Measurements from ENCODE around the gene PFN1.

The PFN1 gene

GRCh38 chr17:4901108-4901647 is 47.2 kb downstream of the PFN1 start:
- no peak overlapping the region for H3K4me3 ChIP-seq (ENCODE audit: insufficient read length, low read depth)
- DNase-seq (ENCODE audit: low read depth, low spot score) = no peak

GRCh38 chr17:4900231-4901107 is 47.9 kb downstream of the PFN1 start:
- TF ChIP-seq SUZ12 (IDR thresholded peaks at IDR 0.05; ENCODE audit: extremely low read depth, insufficient read depth, insufficient read length) (no peak), YY1 (IDR thresholded peaks at IDR 0.05; ENCODE audit: insufficient read depth, insufficient read length) (no peak)
- Histone ChIP-seq H3K9ac (ENCODE audit: insufficient read length, low read depth) (no peak overlapping the region), H3K9me3 (ENCODE audit: insufficient read depth, low read length) (no peaks in the 10 kb centered on the region), H3K27me3 (ENCODE audit: insufficient read depth, insufficient read length) (no peaks in the 10 kb centered on the region), H3K4me1 (ENCODE audit: insufficient read depth, insufficient read length) (peaks cover 12% of the 10 kb centered on the region), H3K4me3 (ENCODE audit: insufficient read length, low read depth) (no peak overlapping the region), H3K36me3 (ENCODE audit: insufficient read depth, insufficient read length, low read length) (peaks cover 34% of the 10 kb centered on the region)
- no peak for DNase-seq (ENCODE audit: low read depth, low spot score)

More at GRCh38 chr17:4901108-4901647, 47.2 kb downstream of the PFN1 start:
- no peak for TF ChIP-seq ZNF274 (IDR thresholded peaks at IDR 0.05; ENCODE audit: low read depth, low read length)
- no peak for TF ChIP-seq YY1 (IDR thresholded peaks at IDR 0.05; ENCODE audit: insufficient read depth, insufficient read length)
- no peak for TF ChIP-seq SUZ12 (IDR thresholded peaks at IDR 0.05; ENCODE audit: extremely low read depth, insufficient read depth, insufficient read length)
- peaks cover 12% of the 10 kb centered on the region for H3K4me1 ChIP-seq (ENCODE audit: insufficient read depth, insufficient read length)
- H3K27me3 ChIP-seq (ENCODE audit: insufficient read depth, insufficient read length) = no peaks in the 10 kb centered on the region
- no peak overlapping the region for H3K9ac ChIP-seq (ENCODE audit: insufficient read length, low read depth)
- H3K36me3 ChIP-seq (ENCODE audit: insufficient read depth, insufficient read length, low read length) = peaks cover 27% of the 10 kb centered on the region
- no peaks in the 10 kb centered on the region for H3K9me3 ChIP-seq (ENCODE audit: insufficient read depth, low read length)

GRCh38 chr17:4899341-4900230 is 48.7 kb downstream of the PFN1 start, which contains the start of gene C17orf107:
Gene C17orf107, plus strand, starts transcription at chr17:4899536. Its CDS starts 227 bp downstream, at chr17:4899763.
- Histone ChIP-seq H3K27me3 (ENCODE audit: insufficient read depth, insufficient read length) (no peaks in the 10 kb centered on the region), H3K4me3 (ENCODE audit: insufficient read length, low read depth) (no peak within 1 kb of the TSS), H3K9me3 (ENCODE audit: insufficient read depth, low read length) (no peaks in the 10 kb centered on the region), H3K9ac (ENCODE audit: insufficient read length, low read depth) (no peak within 1 kb of the TSS), H3K36me3 (ENCODE audit: insufficient read depth, insufficient read length, low read length) (peaks cover 42% of the 10 kb centered on the region), H3K4me1 (ENCODE audit: insufficient read depth, insufficient read length) (peaks cover 12% of the 10 kb centered on the region)
- no peak for TF ChIP-seq ZNF274 (IDR thresholded peaks at IDR 0.05; ENCODE audit: low read depth, low read length)
- TF ChIP-seq SUZ12 (IDR thresholded peaks at IDR 0.05; ENCODE audit: extremely low read depth, insufficient read depth, insufficient read length) = no peak
- TF ChIP-seq YY1 (IDR thresholded peaks at IDR 0.05; ENCODE audit: insufficient read depth, insufficient read length) = no peak
- no peak for DNase-seq (ENCODE audit: low read depth, low spot score)

- Histone ChIP-seq H3K9me3 (ENCODE audit: insufficient read depth, low read length) (no peaks in the 10 kb centered on the region), H3K36me3 (ENCODE audit: insufficient read depth, insufficient read length, low read length) (peaks cover 48% of the 10 kb centered on the region), H3K4me3 (ENCODE audit: insufficient read length, low read depth) (no peak overlapping the region), H3K27me3 (ENCODE audit: insufficient read depth, insufficient read length) (no peaks in the 10 kb centered on the region), H3K9ac (ENCODE audit: insufficient read length, low read depth) (no peak overlapping the region), H3K4me1 (ENCODE audit: insufficient read depth, insufficient read length) (peaks cover 12% of the 10 kb centered on the region)
- no peak for DNase-seq (ENCODE audit: low read depth, low spot score)
- TF ChIP-seq SUZ12 (IDR thresholded peaks at IDR 0.05; ENCODE audit: extremely low read depth, insufficient read depth, insufficient read length) = no peak
- no peak for TF ChIP-seq YY1 (IDR thresholded peaks at IDR 0.05; ENCODE audit: insufficient read depth, insufficient read length)
- no peak for TF ChIP-seq ZNF274 (IDR thresholded peaks at IDR 0.05; ENCODE audit: low read depth, low read length)
Observed at GRCh38 chr17:4898927-4899326, 49.4 kb downstream of the PFN1 start.

- Histone ChIP-seq H3K27me3 (ENCODE audit: insufficient read depth, insufficient read length) (no peaks in the 10 kb centered on the region), H3K36me3 (ENCODE audit: insufficient read depth, insufficient read length, low read length) (peaks cover 54% of the 10 kb centered on the region), H3K4me1 (ENCODE audit: insufficient read depth, insufficient read length) (peaks cover 11% of the 10 kb centered on the region), H3K9me3 (ENCODE audit: insufficient read depth, low read length) (no peaks in the 10 kb centered on the region), H3K9ac (ENCODE audit: insufficient read length, low read depth) (no peak overlapping the region), H3K4me3 (ENCODE audit: insufficient read length, low read depth) (no peak overlapping the region)
- no peak for DNase-seq (ENCODE audit: low read depth, low spot score)
- TF ChIP-seq SUZ12 (IDR thresholded peaks at IDR 0.05; ENCODE audit: extremely low read depth, insufficient read depth, insufficient read length) (no peak), ZNF274 (IDR thresholded peaks at IDR 0.05; ENCODE audit: low read depth, low read length) (no peak)
Observed at GRCh38 chr17:4898351-4898750, 50.0 kb downstream of the PFN1 start.

- no peak for TF ChIP-seq SUZ12 (IDR thresholded peaks at IDR 0.05; ENCODE audit: extremely low read depth, insufficient read depth, insufficient read length)
- TF ChIP-seq ZNF274 (IDR thresholded peaks at IDR 0.05; ENCODE audit: low read depth, low read length) = no peak
- TF ChIP-seq YY1 (IDR thresholded peaks at IDR 0.05; ENCODE audit: insufficient read depth, insufficient read length) = no peak
- Histone ChIP-seq H3K27me3 (ENCODE audit: insufficient read depth, insufficient read length) (no peaks in the 10 kb centered on the region), H3K4me1 (ENCODE audit: insufficient read depth, insufficient read length) (peaks cover 8% of the 10 kb centered on the region), H3K9me3 (ENCODE audit: insufficient read depth, low read length) (no peaks in the 10 kb centered on the region), H3K4me3 (ENCODE audit: insufficient read length, low read depth) (no peak overlapping the region), H3K9ac (ENCODE audit: insufficient read length, low read depth) (no peak overlapping the region), H3K36me3 (ENCODE audit: insufficient read depth, insufficient read length, low read length) (peaks cover 60% of the 10 kb centered on the region)
- DNase-seq (ENCODE audit: low read depth, low spot score) = no peak
Observed at GRCh38 chr17:4897785-4898184, 50.5 kb downstream of the PFN1 start.

All from NT2/D1 (cell line).